MM.1S (cell line): ENCODE results near the gene WIPI1.

Experiments
- DNase-seq: peaks from one replicate; pipeline ENCODE4 v3.0.0-alpha.2; 2015
- H2AFZ ChIP-seq: fragments of 300-600 bp; sonication (generic); 2 replicates; pipeline ENCODE4 v1.6.0; 2016; ENCODE audit warnings: antibody characterized with exemption, low read length
- H3F3A ChIP-seq: fragments of 300-600 bp; sonication (generic); 2 replicates; pipeline ENCODE4 v1.6.1; 2016; ENCODE audit warnings: mild to moderate bottlenecking, antibody characterized with exemption, low read length, moderate library complexity, mixed read lengths; ENCODE audit not compliant: insufficient read depth
- H3K27ac ChIP-seq: fragments of 300-600 bp; sonication (generic); 2 replicates; pipeline ENCODE4 v1.5.1; 2016; ENCODE audit warnings: mild to moderate bottlenecking, low read length
- H3K27me3 ChIP-seq: fragments of 300-600 bp; sonication (generic); replicated peaks from 2 replicates; pipeline ENCODE4 v1.6.0; 2016; ENCODE audit warnings: low read length; ENCODE audit not compliant: insufficient read depth
- H3K36me3 ChIP-seq: fragments of 300-600 bp; sonication (generic); replicated peaks from 2 replicates; pipeline ENCODE4 v1.6.1; 2016; ENCODE audit warnings: mild to moderate bottlenecking, low read length, mixed read lengths; ENCODE audit not compliant: insufficient read depth
- H3K4me1 ChIP-seq: fragments of 300-600 bp; sonication (generic); 2 replicates; pipeline ENCODE4 v1.6.1; 2016; ENCODE audit warnings: low read length, mixed read lengths
- H3K4me2 ChIP-seq: fragments of 300-600 bp; sonication (generic); 2 replicates; pipeline ENCODE4 v1.6.0; 2016; ENCODE audit warnings: low read depth, low read length
- H3K4me3 ChIP-seq: fragments of 300-600 bp; sonication (generic); 2 replicates; pipeline ENCODE4 v1.5.1; 2016; ENCODE audit warnings: low read length, mixed read lengths
- H3K79me2 ChIP-seq: fragments of 300-600 bp; sonication (generic); 2 replicates; pipeline ENCODE4 v1.6.1; 2016; ENCODE audit warnings: mixed run types, low read length, mixed read lengths
- H3K9ac ChIP-seq: fragments of 300-600 bp; sonication (generic); 2 replicates; pipeline ENCODE4 v1.6.1; 2016; ENCODE audit warnings: low read length, mixed read lengths
- H3K9me2 ChIP-seq: fragments of 300-600 bp; sonication (generic); replicated peaks from 2 replicates; pipeline ENCODE4 v1.6.1; 2016; ENCODE audit warnings: mild to moderate bottlenecking, low read length, mixed read lengths; ENCODE audit not compliant: insufficient read depth
- H3K9me3 ChIP-seq: fragments of 300-600 bp; sonication (generic); replicated peaks from 2 replicates; pipeline ENCODE4 v1.6.1; 2016; ENCODE audit warnings: mild to moderate bottlenecking, low read length, mixed read lengths; ENCODE audit not compliant: insufficient read depth
- H4K20me1 ChIP-seq: fragments of 300-600 bp; sonication (generic); 2 replicates; pipeline ENCODE4 v1.6.1; 2016; ENCODE audit warnings: mild to moderate bottlenecking, low read length, moderate library complexity, mixed read lengths; ENCODE audit not compliant: insufficient read depth
- EZH2 ChIP-seq: fragments of 300-600 bp; sonication (generic); optimal IDR thresholded peaks from 2 replicates; pipeline ENCODE3; 2017; ENCODE audit warnings: low read depth, mild to moderate bottlenecking, antibody characterized with exemption, low read length, mixed read lengths
- EZH2phosphoT487 ChIP-seq: fragments of 300-600 bp; sonication (generic); IDR thresholded peaks from 2 replicates; pipeline ENCODE4 v1.6.1; 2018; ENCODE audit warnings: antibody characterized with exemption, low read length
- TF ChIP-seq, protein P1 (sequence below): fragments of 300-600 bp; sonication (generic); IDR thresholded peaks from 2 replicates; pipeline ENCODE4 v1.5.1; 2016; ENCODE audit warnings: antibody characterized with exemption, low read length, mixed read lengths

Gene WIPI1

DNA sequence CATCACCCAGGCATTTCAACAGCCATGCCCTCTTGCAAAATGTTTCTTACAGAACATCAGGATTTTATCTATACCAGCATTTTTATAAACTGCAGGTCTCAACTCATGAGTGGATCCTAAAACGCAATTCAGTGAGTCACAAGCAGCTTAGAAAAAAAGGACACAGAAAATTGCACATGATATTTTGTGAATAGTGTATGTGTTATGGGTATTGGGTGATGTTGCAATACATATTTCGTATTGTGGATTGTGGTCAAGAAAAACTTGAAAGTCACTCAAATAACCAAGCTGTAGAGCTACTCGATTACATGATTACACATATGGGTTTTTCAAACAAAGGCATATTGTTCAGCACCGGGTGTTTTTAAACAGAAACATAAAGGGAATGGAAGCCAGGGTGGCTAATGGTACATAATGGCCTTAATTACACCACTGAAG is 1.4 kb downstream of the WIPI1 start:
- H3K9ac ChIP-seq, result peak overlapping the region; percentile 84

DNA sequence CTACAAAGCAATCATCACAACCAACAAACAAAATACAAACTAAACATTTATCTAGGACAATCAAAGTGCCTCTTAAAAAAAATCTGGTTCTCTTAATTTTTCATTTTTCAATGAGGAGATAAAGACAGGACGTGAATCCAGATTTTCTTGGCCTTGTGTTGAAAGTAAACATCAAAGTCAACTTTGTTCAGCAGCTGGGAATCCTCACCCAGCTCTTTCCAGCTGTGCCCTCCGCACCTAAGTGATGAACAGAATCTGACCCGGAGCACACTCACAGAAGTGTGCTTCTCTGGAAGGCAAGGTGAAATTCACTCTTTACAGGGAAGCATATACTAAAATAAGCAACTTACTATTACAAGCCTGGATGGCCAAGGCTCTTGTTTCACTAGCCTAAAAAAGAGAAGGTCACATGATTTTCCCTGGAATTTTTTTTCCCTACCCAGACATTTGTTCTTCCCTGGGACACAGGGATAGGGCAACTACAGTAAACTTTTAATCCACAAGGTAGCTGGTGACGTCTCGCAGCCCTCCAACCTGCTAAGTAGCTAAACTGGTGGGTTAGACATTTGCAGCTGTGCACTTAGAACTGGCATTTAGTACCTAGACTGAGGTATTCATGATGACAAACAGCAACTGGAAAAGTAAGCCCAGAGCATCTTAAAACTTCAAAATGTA is 3.2 kb downstream of the WIPI1 start:
- Histone ChIP-seq H3K9me2 (no peaks in the 10 kb centered on the region), H3K9ac (no peak overlapping the region), H3K4me2 (no peak overlapping the region), H2AFZ (no peak overlapping the region), H3K79me2 (peaks cover 42% of the 10 kb centered on the region), H3K27ac (no peak overlapping the region), H3K4me3 (no peak overlapping the region), H3F3A (peaks cover 13% of the 10 kb centered on the region), H3K4me1 (peaks cover 13% of the 10 kb centered on the region), H3K27me3 (no peaks in the 10 kb centered on the region), H3K9me3 (no peaks in the 10 kb centered on the region), H4K20me1 (no peaks in the 10 kb centered on the region), H3K36me3 (no peaks in the 10 kb centered on the region)
- no peak for DNase-seq
- TF ChIP-seq, protein P1, sequence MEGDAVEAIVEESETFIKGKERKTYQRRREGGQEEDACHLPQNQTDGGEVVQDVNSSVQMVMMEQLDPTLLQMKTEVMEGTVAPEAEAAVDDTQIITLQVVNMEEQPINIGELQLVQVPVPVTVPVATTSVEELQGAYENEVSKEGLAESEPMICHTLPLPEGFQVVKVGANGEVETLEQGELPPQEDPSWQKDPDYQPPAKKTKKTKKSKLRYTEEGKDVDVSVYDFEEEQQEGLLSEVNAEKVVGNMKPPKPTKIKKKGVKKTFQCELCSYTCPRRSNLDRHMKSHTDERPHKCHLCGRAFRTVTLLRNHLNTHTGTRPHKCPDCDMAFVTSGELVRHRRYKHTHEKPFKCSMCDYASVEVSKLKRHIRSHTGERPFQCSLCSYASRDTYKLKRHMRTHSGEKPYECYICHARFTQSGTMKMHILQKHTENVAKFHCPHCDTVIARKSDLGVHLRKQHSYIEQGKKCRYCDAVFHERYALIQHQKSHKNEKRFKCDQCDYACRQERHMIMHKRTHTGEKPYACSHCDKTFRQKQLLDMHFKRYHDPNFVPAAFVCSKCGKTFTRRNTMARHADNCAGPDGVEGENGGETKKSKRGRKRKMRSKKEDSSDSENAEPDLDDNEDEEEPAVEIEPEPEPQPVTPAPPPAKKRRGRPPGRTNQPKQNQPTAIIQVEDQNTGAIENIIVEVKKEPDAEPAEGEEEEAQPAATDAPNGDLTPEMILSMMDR, result no peak
- TF ChIP-seq EZH2phosphoT487, result no peak
- TF ChIP-seq EZH2, result no peak

More for the DNA sequence above, 1.4 kb downstream of the WIPI1 start:
- H3F3A ChIP-seq, result peaks cover 31% of the 10 kb centered on the region
- peak overlapping the region; percentile 90 for H3K4me2 ChIP-seq
- no peak overlapping the region for H3K27ac ChIP-seq
- peak overlapping the region; percentile 68 for H3K4me3 ChIP-seq
- H3K27me3 ChIP-seq, result no peaks in the 10 kb centered on the region
- DNase-seq, result no peak
- no peaks in the 10 kb centered on the region for H3K36me3 ChIP-seq
- H4K20me1 ChIP-seq, result no peaks in the 10 kb centered on the region
- H3K79me2 ChIP-seq, result peaks cover 42% of the 10 kb centered on the region
- no peaks in the 10 kb centered on the region for H3K9me3 ChIP-seq
- no peak for TF ChIP-seq EZH2
- TF ChIP-seq, protein P1, result no peak
- 0 out of 2 replicates have a peak overlapping the region, but pooled peaks have one; percentile 2 for H2AFZ ChIP-seq
- no peaks in the 10 kb centered on the region for H3K9me2 ChIP-seq
- H3K4me1 ChIP-seq, result peaks cover 31% of the 10 kb centered on the region

DNA sequence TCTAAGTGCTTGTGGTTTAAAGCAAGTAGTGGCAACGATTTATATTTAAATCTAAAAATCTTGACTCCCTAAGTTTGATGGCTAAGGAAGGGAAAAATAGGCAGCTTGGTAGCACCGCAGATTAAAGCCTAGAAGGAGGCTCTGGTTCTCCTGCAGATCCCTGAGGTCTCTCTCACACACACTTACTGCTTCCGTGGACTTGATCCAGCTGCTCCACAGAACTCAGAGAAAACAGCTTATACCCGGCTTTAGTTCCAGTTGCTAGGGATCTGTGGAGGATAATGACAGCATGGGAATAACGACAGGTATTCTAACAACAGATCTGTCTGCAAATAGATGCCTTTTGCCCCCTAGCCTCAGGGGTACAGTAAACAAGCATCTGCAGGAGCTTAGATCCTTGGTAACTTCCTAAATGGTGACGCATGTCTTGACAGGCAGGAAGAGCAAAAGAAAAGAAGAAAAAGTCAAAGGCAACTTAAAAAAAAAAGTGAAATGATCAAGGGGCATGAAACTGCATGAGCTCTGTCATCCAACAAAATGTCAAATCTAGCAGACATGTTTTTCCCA is 4.5 kb downstream of the WIPI1 start:
- Histone ChIP-seq H3K9ac (no peak overlapping the region), H3K4me1 (0 out of 2 replicates have a peak, but pooled peaks cover 10% of the 10 kb centered on the region), H3F3A (no peaks in the 10 kb centered on the region), H3K27ac (no peak overlapping the region), H3K27me3 (no peaks in the 10 kb centered on the region), H3K79me2 (peaks cover 42% of the 10 kb centered on the region), H3K4me2 (no peak overlapping the region), H4K20me1 (no peaks in the 10 kb centered on the region), H3K9me3 (no peaks in the 10 kb centered on the region), H2AFZ (no peak overlapping the region), H3K9me2 (no peaks in the 10 kb centered on the region), H3K36me3 (no peaks in the 10 kb centered on the region; the same call in 1 of the 2 replicates), H3K4me3 (no peak overlapping the region)
- DNase-seq, result no peak
- TF ChIP-seq, protein P1, result no peak
- TF ChIP-seq EZH2phosphoT487, result no peak
- TF ChIP-seq EZH2, result no peak
